HCT116 (cell line): ENCODE data around the gene SLFN5. TPM values are rescaled to one million over a fixed set of nuclear protein-coding genes. Genes with fewer than 3 reads are reported as not detected.

ENCODE experiments used
- ATAC-seq: fragments of 200-7000 bp; cut with Tn5 transposase; 2 replicates; pipeline ENCODE4 v1.9.1; 2020; ENCODE audit warnings: mild to moderate bottlenecking, moderate library complexity
- BruUV-seq: library from RNA; stranded (reverse); fragments of 400-500 nt; replicated peaks from 2 replicates; lab custom pipeline; 2021; lab: Mats Ljungman, UMichigan
- CTCF ChIA-PET: fragments of 300-600 bp; sonication (Branson Sonifier 250); formaldehyde crosslinking; loops from one replicate; lab custom pipeline; 2021; ENCODE audit warnings: antibody characterized with exemption; lab: Charles Lee
- POLR2A ChIA-PET: fragments of 300-600, 350-600 bp; sonication (Branson Sonifier 250); formaldehyde crosslinking; loops from one replicate; lab custom pipeline; 2021; ENCODE audit warnings: antibody characterized with exemption; lab: Charles Lee
- RAD21 ChIA-PET, 2 experiments: fragments of 300-600 bp; sonication (Branson Sonifier 250); formaldehyde crosslinking; loops; one replicate each; lab custom pipeline; 2023; ENCODE audit warnings: low total read pairs in 2 of 2; ENCODE audit not compliant: uncharacterized antibody in 2 of 2, unreplicated experiment in 2 of 2, low non-redundant PET in 1 of 2; lab: Charles Lee
- DNase-seq: peaks from one replicate; pipeline ENCODE4 v3.0.0-alpha.2; 2010; ENCODE audit warnings: low read depth, low spot score
- H2AFZ ChIP-seq: fragments of 200-600 bp; shearing (Covaris generic), sonication (generic); 2 replicates; pipeline ENCODE4 v1.6.1; 2017; ENCODE audit warnings: low read depth, mixed run types, mixed read lengths, antibody characterized with exemption, low read length; ENCODE audit not compliant: poor library complexity, severe bottlenecking
- H3K27ac ChIP-seq: 2 replicates; pipeline ENCODE4 v1.5.1; 2012; ENCODE audit warnings: low read depth, low read length
- H3K27me3 ChIP-seq: fragments of 200-600 bp; sonication (generic); 2 replicates; pipeline ENCODE4 v1.6.1; 2016; ENCODE audit warnings: mixed run types, low read length, mixed read lengths; ENCODE audit not compliant: insufficient read depth
- H3K36me3 ChIP-seq, 2 experiments: fragments of 200-500 bp in 1 of 2; fragments of 200-600 bp in 1 of 2; sonication (Bioruptor generic) in 1 of 2; sonication (generic) in 1 of 2; 2 replicates each; pipeline versions ENCODE4 v1.5.1 to v1.6.1; 2014 to 2016; ENCODE audit warnings: low read length in 2 of 2, inconsistent platforms in 1 of 2, mixed read lengths in 1 of 2, mixed run types in 1 of 2; ENCODE audit not compliant: insufficient read depth in 2 of 2, control insufficient read depth in 1 of 2
- H3K4me1 ChIP-seq, 2 experiments: fragments of 200-600 bp in 1 of 2; sonication (generic) in 1 of 2; 2 replicates each; pipeline versions ENCODE4 v1.5.1 to v1.6.1; 2012 to 2017; ENCODE audit warnings: low read length in 2 of 2, inconsistent platforms in 1 of 2, mild to moderate bottlenecking in 1 of 2, mixed read lengths in 1 of 2, mixed run types in 1 of 2, moderate library complexity in 1 of 2; ENCODE audit not compliant: insufficient read depth in 2 of 2, control insufficient read depth in 1 of 2
- H3K4me2 ChIP-seq: fragments of 200-600 bp; sonication (generic); 2 replicates; pipeline ENCODE4 v1.6.1; 2017; ENCODE audit warnings: mixed run types, low read length, mixed read lengths
- H3K4me3 ChIP-seq, 2 experiments: fragments of 200-600 bp in 1 of 2; sonication (generic) in 1 of 2; replicated peaks in 1 of 2; 2 replicates each; pipeline ENCODE4 v1.5.1; 2011 to 2016; ENCODE audit warnings: low read length in 2 of 2, control low read depth in 1 of 2, low read depth in 1 of 2, mild to moderate bottlenecking in 1 of 2, mixed read lengths in 1 of 2, mixed run types in 1 of 2
- H3K79me2 ChIP-seq: fragments of 200-600 bp; sonication (generic); 2 replicates; pipeline ENCODE4 v1.6.1; 2017; ENCODE audit warnings: mild to moderate bottlenecking, mixed run types, low read length, moderate library complexity, mixed read lengths; ENCODE audit not compliant: insufficient read depth
- H3K9ac ChIP-seq: fragments of 200-600 bp; sonication (generic); 2 replicates; pipeline ENCODE4 v1.6.1; 2016; ENCODE audit warnings: low read length, mixed read lengths
- H3K9me2 ChIP-seq: fragments of 200-600 bp; sonication (generic), shearing (Covaris generic); 2 replicates; pipeline ENCODE4 v1.6.1; 2017; ENCODE audit warnings: mixed run types, mild to moderate bottlenecking, moderate library complexity; ENCODE audit not compliant: insufficient read depth
- H3K9me3 ChIP-seq, 2 experiments: fragments of 200-500 bp in 1 of 2; fragments of 200-600 bp in 1 of 2; sonication (Bioruptor generic) in 1 of 2; sonication (generic) in 1 of 2; 2 replicates each; pipeline ENCODE4 v1.6.1; 2014 to 2017; ENCODE audit warnings: low read length in 2 of 2, mixed read lengths in 2 of 2, inconsistent platforms in 1 of 2, low read depth in 1 of 2, mild to moderate bottlenecking in 1 of 2, mixed run types in 1 of 2, moderate library complexity in 1 of 2; ENCODE audit not compliant: control insufficient read depth in 1 of 2, insufficient read depth in 1 of 2
- H4K20me1 ChIP-seq: fragments of 200-600 bp; sonication (generic), shearing (Covaris generic); 2 replicates; pipeline ENCODE4 v1.6.1; 2017; ENCODE audit warnings: mixed run types, mild to moderate bottlenecking, moderate library complexity; ENCODE audit not compliant: insufficient read depth
- CBX3 ChIP-seq: IDR thresholded peaks from 2 replicates; pipeline ENCODE4 v1.6.1; 2012; ENCODE audit warnings: low read depth
- CEBPB ChIP-seq: IDR thresholded peaks from 2 replicates; pipeline ENCODE4 v1.6.1; 2012; ENCODE audit warnings: low read depth
- CTCF ChIP-seq, 3 experiments: fragments of 200-600 bp in 1 of 3; sonication (generic) in 1 of 3; IDR thresholded peaks in 2 of 3; conservative IDR thresholded peaks in 1 of 3; 2 replicates each; pipeline ENCODE4 v1.5.1; 2012 to 2017; ENCODE audit warnings: low read depth in 2 of 3, low read length in 2 of 3, antibody characterized with exemption in 1 of 3, borderline replicate concordance in 1 of 3, control low read depth in 1 of 3, mild to moderate bottlenecking in 1 of 3, mixed read lengths in 1 of 3, mixed run types in 1 of 3, moderate library complexity in 1 of 3; ENCODE audit not compliant: insufficient read depth in 1 of 3
- EGR1 ChIP-seq: IDR thresholded peaks from 2 replicates; pipeline ENCODE4 v1.6.1; 2012; ENCODE audit warnings: low read depth
- ELF1 ChIP-seq: IDR thresholded peaks from 2 replicates; pipeline ENCODE4 v1.6.1; 2012; ENCODE audit warnings: low read depth, borderline replicate concordance
- EZH2 ChIP-seq: fragments of 200-600 bp; sonication (generic); IDR thresholded peaks from 2 replicates; pipeline ENCODE4 v1.6.1; 2017; ENCODE audit warnings: antibody characterized with exemption, mixed run types
- EZH2phosphoT487 ChIP-seq: fragments of 200-600 bp; IDR thresholded peaks from 2 replicates; pipeline ENCODE4 v1.6.1; 2018; ENCODE audit warnings: antibody characterized with exemption, borderline replicate concordance
- JUND ChIP-seq: IDR thresholded peaks from 2 replicates; pipeline ENCODE4 v1.6.1; 2012
- MAX ChIP-seq: IDR thresholded peaks from 2 replicates; pipeline ENCODE4 v1.6.1; 2012
- POLR2AphosphoS5 ChIP-seq: IDR thresholded peaks from 2 replicates; pipeline ENCODE4 v1.6.1; 2011; ENCODE audit warnings: mild to moderate bottlenecking, low read depth, low read length, moderate library complexity
- REST ChIP-seq: IDR thresholded peaks from 2 replicates; pipeline ENCODE4 v1.6.1; 2012; ENCODE audit warnings: low read depth
- SP1 ChIP-seq: IDR thresholded peaks from 2 replicates; pipeline ENCODE4 v1.6.1; 2012; ENCODE audit warnings: low read depth
- YY1 ChIP-seq: IDR thresholded peaks from 2 replicates; pipeline ENCODE4 v1.6.1; 2011; ENCODE audit warnings: low read length, low read depth, moderate library complexity, mild to moderate bottlenecking; ENCODE audit not compliant: insufficient replicate concordance; ENCODE audit errors: extremely low read depth
- ZBTB33 ChIP-seq: IDR thresholded peaks from 2 replicates; pipeline ENCODE4 v1.6.1; 2011; ENCODE audit warnings: mild to moderate bottlenecking, low read length, moderate library complexity; ENCODE audit not compliant: insufficient replicate concordance; ENCODE audit errors: extremely low read depth
- ZFX ChIP-seq: fragments of 450-650 bp; IDR thresholded peaks from 2 replicates; pipeline ENCODE4 v1.6.1; 2017
- ZNF274 ChIP-seq: fragments of 200-500 bp; sonication (Bioruptor generic); IDR thresholded peaks from 2 replicates; pipeline ENCODE4 v1.6.1; 2014; ENCODE audit warnings: mild to moderate bottlenecking, low read depth, low read length, inconsistent platforms
- intact Hi-C: fragments of 100-400 bp; cut with micrococcal nuclease; formaldehyde crosslinking; loops from 2 replicates; pipeline ENCODE4 v1.10.0; 2022
- total RNA-seq: library from RNA; stranded (reverse); gene quantifications from one replicate; pipeline ENCODE4 v1.2.1, GENCODE V29; 2021; ENCODE audit not compliant: unreplicated experiment

Gene SLFN5
- total RNA-seq, 1 experiment from 2014 or later, result 23.7 TPM

- intact Hi-C loops, result no loop called here
- Histone ChIP-seq H3K4me1 (no peaks in the 10 kb centered on the region), H3K4me3 (no peak overlapping the region), H3K27ac (no peak overlapping the region), H3K9me3 (no peaks in the 10 kb centered on the region), H3K36me3 (no peaks in the 10 kb centered on the region), H3K9me2 (no peaks in the 10 kb centered on the region), H3K79me2 (no peaks in the 10 kb centered on the region), H2AFZ (no peak overlapping the region), H4K20me1 (no peaks in the 10 kb centered on the region), H3K4me2 (no peak overlapping the region), H3K27me3 (peaks cover 53% of the 10 kb centered on the region), H3K9ac (no peak overlapping the region)
- ChIA-PET RAD21 (no interaction called here), CTCF (no interaction called here), POLR2A (no interaction called here)
- TF ChIP-seq SP1 (no peak), REST (no peak), ZBTB33 (no peak), YY1 (no peak), POLR2AphosphoS5 (no peak), MAX (no peak), EZH2phosphoT487 (no peak), CBX3 (no peak), ELF1 (no peak), ZFX (no peak), CEBPB (no peak), JUND (no peak), CTCF (IDR thresholded peaks at IDR 0.05 in 2 of 3, conservative IDR thresholded peaks at IDR 0.05 in 1 of 3; ENCODE audit: borderline replicate concordance in 1 of 3, insufficient read depth in 1 of 3, low read depth in 2 of 3, low read length in 2 of 3) (no peak), EZH2 (no peak), ZNF274 (no peak), EGR1 (no peak)
- DNase-seq (no peak), ATAC-seq (no peak)
- BruUV-seq, result no TSS peak
These were observed 30.2 kb upstream of the SLFN5 start for GRCh38 chr17:35212668-35213067.
